ENCODE results near the gene TSPAN4.

TSPAN4 gene

DNA sequence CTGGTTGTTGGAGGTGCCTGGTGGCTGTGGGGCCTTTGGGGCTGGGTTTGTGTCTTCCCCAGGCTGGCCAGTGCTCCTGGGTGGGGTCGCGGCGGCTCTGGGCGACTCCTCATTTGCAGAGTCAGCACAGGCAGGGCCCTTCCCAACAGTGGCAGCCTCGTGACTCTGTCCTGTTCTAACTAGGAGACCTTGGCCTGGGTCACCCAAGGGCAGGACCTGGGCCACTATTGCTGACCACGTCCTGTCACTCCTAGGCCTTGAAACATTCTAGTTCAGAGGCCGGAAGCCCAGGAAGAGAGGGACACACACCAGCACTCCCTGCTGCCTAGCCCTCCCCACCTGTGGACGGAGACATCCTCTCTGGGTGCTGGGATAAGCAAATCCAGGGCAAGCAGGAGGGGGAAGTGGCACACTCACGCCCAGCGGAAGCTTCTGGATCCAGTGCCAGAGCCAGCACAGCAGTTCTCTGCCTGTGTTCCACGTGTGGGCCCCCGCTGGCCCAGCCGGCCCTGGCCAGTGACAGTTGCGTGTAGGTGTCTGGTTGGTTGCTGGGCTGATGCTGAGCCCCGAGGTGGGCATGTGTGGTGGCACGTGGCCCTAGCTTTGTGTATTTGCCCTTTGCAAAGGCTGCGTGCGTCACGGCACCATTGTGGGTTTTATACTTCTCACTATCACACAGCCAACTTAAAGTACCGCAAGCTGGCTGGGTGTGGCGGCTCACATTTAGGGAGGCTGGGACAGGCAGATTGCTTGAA lies 72.3 kb downstream of the TSPAN4 start:
- H3K36me3 Mint-ChIP-seq: peaks cover 5% of the 10 kb centered on the region
- H3K4me3 Mint-ChIP-seq: no peak overlapping the region
- DNase-seq (ENCODE audit: low spot score in 2 of 2) (no peak), ATAC-seq (no peak)
- H3K27ac Mint-ChIP-seq: no peak overlapping the region
- H3K4me1 Mint-ChIP-seq: peaks cover 7% of the 10 kb centered on the region
- H3K9me3 Mint-ChIP-seq: no peaks in the 10 kb centered on the region

Measured in stimulated activated effector memory CD8-positive, alpha-beta T cell treated with anti-CD3 and anti-CD28 coated beads, Interleukin-12 subunit alpha, Interleukin-12 subunit beta, amount 100 ng/mL, for 72 hours (primary cell).